NCI-H2081 (cell line): ENCODE data around the gene SIRPB2.

Experiments used
- DNase-seq, 2 experiments: peaks; one replicate each; lab custom pipeline; 2025; lab: John Stamatoyannopoulos, UW

Gene SIRPB2

GRCh38 chr20:1440024-1440423, 51.2 kb downstream of the SIRPB2 start:
- DNase-seq = no peak

GRCh38 chr20:1438361-1438760, 52.9 kb downstream of the SIRPB2 start:
- no peak for DNase-seq

- DNase-seq = peak; percentile 69 to 78
Observed at GRCh38 chr20:1437235-1437904, 53.9 kb downstream of the SIRPB2 start.

GRCh38 chr20:1436263-1436662, 55.0 kb downstream of the SIRPB2 start:
- no peak for DNase-seq

GRCh38 chr20:1435337-1435699, 55.9 kb downstream of the SIRPB2 start:
- DNase-seq = no peak

GRCh38 chr20:1434571-1435336, 56.5 kb downstream of the SIRPB2 start:
- peak; percentile 21 to 65 for DNase-seq

- DNase-seq = peak in 1 of 2 experiments; percentile 20
Observed at GRCh38 chr20:1431158-1431557, 60.1 kb downstream of the SIRPB2 start.

- no peak for DNase-seq
Observed at GRCh38 chr20:1430004-1430451, 61.2 kb downstream of the SIRPB2 start.

- DNase-seq = no peak
Observed at GRCh38 chr20:1429143-1429728, 62.0 kb downstream of the SIRPB2 start.

- peak; percentile 96 to 99 for DNase-seq
Observed at GRCh38 chr20:1427457-1428054, 63.7 kb downstream of the SIRPB2 start.

- no peak for DNase-seq
Observed at GRCh38 chr20:1426231-1426849, 64.9 kb downstream of the SIRPB2 start.
